Hepatocyte (in vitro differentiated cells): Measurements from ENCODE around the gene WNT8B.

Experiments
- EZH2phosphoT487 ChIP-seq: fragments of 200-600 bp; sonication (generic); IDR thresholded peaks from one replicate; pipeline ENCODE4 v1.6.1; 2018; ENCODE audit warnings: antibody characterized with exemption, mild to moderate bottlenecking, low read depth, moderate library complexity; ENCODE audit not compliant: unreplicated experiment, severe bottlenecking
- TF ChIP-seq, protein P1 (sequence below): fragments of 200-600 bp; sonication (generic); IDR thresholded peaks from 2 replicates; pipeline ENCODE4 v1.5.1; 2016; ENCODE audit warnings: antibody characterized with exemption, mild to moderate bottlenecking; ENCODE audit not compliant: poor library complexity

DNA sequence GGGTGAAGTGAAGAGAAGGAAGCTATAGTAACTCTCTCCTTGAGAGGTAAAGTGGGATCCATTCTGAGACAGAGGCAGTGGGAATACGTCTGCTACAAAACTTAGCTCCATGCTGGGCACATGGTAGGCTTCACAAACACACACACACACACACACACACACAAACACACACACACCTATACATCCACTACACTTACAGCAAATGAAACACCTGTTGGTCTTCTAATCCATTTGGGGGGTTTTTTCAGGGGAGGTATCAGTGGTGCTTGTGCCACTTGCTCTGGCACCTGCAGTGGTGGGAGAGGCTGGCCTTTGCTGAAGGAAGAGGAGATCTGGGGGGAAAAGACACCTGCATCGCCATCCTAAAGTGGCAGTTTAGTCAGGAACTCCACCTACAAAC is 42.4 kb downstream of the WNT8B start:
- no peak for TF ChIP-seq EZH2phosphoT487
- TF ChIP-seq, protein P1, sequence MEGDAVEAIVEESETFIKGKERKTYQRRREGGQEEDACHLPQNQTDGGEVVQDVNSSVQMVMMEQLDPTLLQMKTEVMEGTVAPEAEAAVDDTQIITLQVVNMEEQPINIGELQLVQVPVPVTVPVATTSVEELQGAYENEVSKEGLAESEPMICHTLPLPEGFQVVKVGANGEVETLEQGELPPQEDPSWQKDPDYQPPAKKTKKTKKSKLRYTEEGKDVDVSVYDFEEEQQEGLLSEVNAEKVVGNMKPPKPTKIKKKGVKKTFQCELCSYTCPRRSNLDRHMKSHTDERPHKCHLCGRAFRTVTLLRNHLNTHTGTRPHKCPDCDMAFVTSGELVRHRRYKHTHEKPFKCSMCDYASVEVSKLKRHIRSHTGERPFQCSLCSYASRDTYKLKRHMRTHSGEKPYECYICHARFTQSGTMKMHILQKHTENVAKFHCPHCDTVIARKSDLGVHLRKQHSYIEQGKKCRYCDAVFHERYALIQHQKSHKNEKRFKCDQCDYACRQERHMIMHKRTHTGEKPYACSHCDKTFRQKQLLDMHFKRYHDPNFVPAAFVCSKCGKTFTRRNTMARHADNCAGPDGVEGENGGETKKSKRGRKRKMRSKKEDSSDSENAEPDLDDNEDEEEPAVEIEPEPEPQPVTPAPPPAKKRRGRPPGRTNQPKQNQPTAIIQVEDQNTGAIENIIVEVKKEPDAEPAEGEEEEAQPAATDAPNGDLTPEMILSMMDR, result no peak
